ENCODE data around the gene MAP3K3. TPM values are rescaled to one million over a fixed set of nuclear protein-coding genes. Genes with fewer than 3 reads are reported as not detected.
A peak's percentile ranks its signal among the peaks of the same experiment; 100 is the strongest.

MAP3K3 gene
- total and polyA plus RNA-seq, 2 donors (not counting 1 experiment from before 2014, with no cell fraction given): 49.1 to 74.7 TPM

- H3K4me2 ChIP-seq (replicated peaks; ENCODE audit: low read depth, low read length, poor library complexity, severe bottlenecking): peak overlapping the region; percentile 99
- TF ChIP-seq EZH2 (IDR thresholded peaks at IDR 0.05; ENCODE audit: borderline replicate concordance, insufficient read depth, low read depth, low read length, poor library complexity, severe bottlenecking) (no peak), CTCF (IDR thresholded peaks at IDR 0.05) (peak; percentile 46)
- ATAC-seq (ENCODE audit: low read depth): peak; percentile 14
- POLR2A ChIA-PET: interaction anchor here (0.6 to 10.6 kb wide), 11 partner anchors 10 to 806 kb away, joined by 4 to 113 read pairs (median 6); partner anchors contain the start of genes CCDC47, CEP95, DDX42 and DDX5
- peaks cover 63% of the 10 kb centered on the region for H3K79me2 ChIP-seq (ENCODE audit: control insufficient read depth, insufficient read depth, low read length)
- intact Hi-C loops (cut with micrococcal nuclease): loop anchor here (5.0 kb wide), 1 partner anchor 807 kb away; the partner anchor contains the start of genes CEP95 and DDX5
- H4K20me1 ChIP-seq (ENCODE audit: control insufficient read depth, insufficient read depth, low read length, poor library complexity, severe bottlenecking): peaks cover 50% of the 10 kb centered on the region
- DNase-seq: peak; percentile 86
- H3K36me3 ChIP-seq (replicated peaks in 1 of 2; ENCODE audit: control extremely low read depth in 1 of 2, control insufficient read depth in 1 of 2, extremely low read depth in 1 of 2, insufficient read depth in 2 of 2, low read length in 1 of 2): peaks cover 0 to 46% of the 10 kb centered on the region in 2 experiments
- Mint-ChIP-seq H3K4me1 (peaks cover 67% of the 10 kb centered on the region), H3K27ac (peak overlapping the region; percentile 99), H3K4me3 (peak overlapping the region; percentile 89), H3K27me3 (no peaks in the 10 kb centered on the region), H3K9me3 (ENCODE audit: insufficient read depth) (no peaks in the 10 kb centered on the region)
- WGBS (ENCODE audit: insufficient coverage): 2% methylated on average over 87 of the region's 88 CpGs
- H2AFZ ChIP-seq (ENCODE audit: insufficient read depth, low read depth, low read length, poor library complexity, severe bottlenecking): peak overlapping the region; percentile 69
- peak overlapping the region; percentile 82 to 95 for H3K27ac ChIP-seq (ENCODE audit: low read length in 2 of 2)
- CTCF ChIA-PET: interaction anchor here (1.0 to 4.0 kb wide), 5 partner anchors 9 to 75 kb away, joined by 3 to 26 read pairs (median 6); partner anchors contain the start of genes CCDC47 and STRADA
- H3K27me3 ChIP-seq (replicated peaks in 1 of 4; ENCODE audit: control extremely low read depth in 1 of 4, control insufficient read depth in 3 of 4, insufficient read depth in 4 of 4, low read length in 3 of 4): no peaks in the 10 kb centered on the region
- peaks cover 59 to 66% of the 10 kb centered on the region in 2 donors for H3K4me1 ChIP-seq (ENCODE audit: control insufficient read depth in 2 of 2, insufficient read depth in 2 of 2, low read length in 2 of 2)
- H3K9me3 ChIP-seq (ENCODE audit: control extremely low read depth in 1 of 3, control insufficient read depth in 2 of 3, insufficient read depth in 1 of 3, low read length in 2 of 3): peaks cover 0 to 6% (median 0%) of the 10 kb centered on the region in 3 donors
- peak overlapping the region in 4 of 5 experiments; percentile 66 to 98 (median 81) for H3K4me3 ChIP-seq (ENCODE audit: control extremely low read depth in 1 of 5, extremely low read depth in 1 of 5, insufficient read depth in 1 of 5, low read depth in 2 of 5, low read length in 4 of 5)
- H3K9ac ChIP-seq (ENCODE audit: low read length): peak overlapping the region; percentile 93
Observed at GRCh38 chr17:63700528-63701455, 78.6 kb downstream of the MAP3K3 start.
